Ishikawa (cell line): ENCODE measurements around the gene SOX15.

ENCODE experiments used
- EGR1 ChIP-seq: IDR thresholded peaks from 2 replicates; pipeline ENCODE4 v1.6.1; 2012
- EP300 ChIP-seq: IDR thresholded peaks from 2 replicates; pipeline ENCODE4 v1.6.1; 2012; ENCODE audit warnings: borderline replicate concordance
- FOXM1 ChIP-seq: IDR thresholded peaks from 2 replicates; pipeline ENCODE4 v1.6.1; 2012; ENCODE audit warnings: low read depth, borderline replicate concordance
- RAD21 ChIP-seq: IDR thresholded peaks from 2 replicates; pipeline ENCODE4 v1.6.1; 2012; ENCODE audit warnings: low read depth
- TAF1 ChIP-seq: IDR thresholded peaks from 2 replicates; pipeline ENCODE4 v1.6.1; 2012; ENCODE audit warnings: low read depth, mild to moderate bottlenecking
- ZBTB7A ChIP-seq: IDR thresholded peaks from 2 replicates; pipeline ENCODE4 v1.6.1; 2012; ENCODE audit warnings: low read depth
- TF ChIP-seq, protein P1 (sequence below): IDR thresholded peaks from 2 replicates; pipeline ENCODE4 v1.6.1; 2012; ENCODE audit warnings: low read depth, mild to moderate bottlenecking
- TF ChIP-seq, protein P2 (sequence below): IDR thresholded peaks from 2 replicates; pipeline ENCODE4 v1.6.1; 2012
- TF ChIP-seq, protein P3 (sequence below): IDR thresholded peaks from 2 replicates; pipeline ENCODE4 v1.6.1; 2012

DNA sequence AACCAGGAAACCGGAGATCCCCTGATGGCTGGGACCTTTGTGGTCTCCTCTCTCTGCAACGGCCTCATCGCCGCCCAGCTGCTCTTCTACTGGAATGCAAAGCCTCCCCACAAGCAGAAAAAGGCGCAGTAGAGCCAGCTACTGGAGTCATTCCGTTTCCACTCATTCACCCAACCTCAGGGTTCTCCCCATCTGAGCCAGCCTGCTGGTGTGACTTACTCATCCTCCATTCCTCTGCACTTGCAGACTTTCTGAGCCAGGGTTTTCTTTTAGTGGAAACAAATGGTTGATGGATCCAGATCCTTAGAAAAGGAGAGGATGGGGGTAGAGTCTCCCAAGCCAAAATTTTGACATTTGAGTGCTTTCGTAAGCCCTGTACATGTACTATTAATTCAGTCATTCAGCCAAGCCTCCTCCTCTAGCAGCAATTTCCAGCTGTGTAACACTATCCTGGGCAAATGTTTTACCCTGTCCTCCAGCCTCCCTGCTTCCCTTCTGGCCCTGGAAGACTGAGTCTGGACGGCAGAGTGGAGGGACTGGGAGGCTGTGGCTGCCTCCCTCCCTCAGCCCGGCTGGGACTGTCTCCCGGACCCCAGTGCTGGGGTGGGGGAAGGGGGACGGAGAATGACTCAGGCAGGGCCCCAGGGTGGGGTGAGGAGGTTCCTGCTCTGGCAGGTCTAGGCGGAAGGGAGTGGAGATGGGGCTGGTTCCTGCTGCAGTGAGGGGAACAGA, 2.3 kb downstream of the SOX15 start:
- TF ChIP-seq RAD21 (no peak), EGR1 (no peak), FOXM1 (no peak), ZBTB7A (no peak), TAF1 (no peak), EP300 (no peak)
- TF ChIP-seq, protein P1, sequence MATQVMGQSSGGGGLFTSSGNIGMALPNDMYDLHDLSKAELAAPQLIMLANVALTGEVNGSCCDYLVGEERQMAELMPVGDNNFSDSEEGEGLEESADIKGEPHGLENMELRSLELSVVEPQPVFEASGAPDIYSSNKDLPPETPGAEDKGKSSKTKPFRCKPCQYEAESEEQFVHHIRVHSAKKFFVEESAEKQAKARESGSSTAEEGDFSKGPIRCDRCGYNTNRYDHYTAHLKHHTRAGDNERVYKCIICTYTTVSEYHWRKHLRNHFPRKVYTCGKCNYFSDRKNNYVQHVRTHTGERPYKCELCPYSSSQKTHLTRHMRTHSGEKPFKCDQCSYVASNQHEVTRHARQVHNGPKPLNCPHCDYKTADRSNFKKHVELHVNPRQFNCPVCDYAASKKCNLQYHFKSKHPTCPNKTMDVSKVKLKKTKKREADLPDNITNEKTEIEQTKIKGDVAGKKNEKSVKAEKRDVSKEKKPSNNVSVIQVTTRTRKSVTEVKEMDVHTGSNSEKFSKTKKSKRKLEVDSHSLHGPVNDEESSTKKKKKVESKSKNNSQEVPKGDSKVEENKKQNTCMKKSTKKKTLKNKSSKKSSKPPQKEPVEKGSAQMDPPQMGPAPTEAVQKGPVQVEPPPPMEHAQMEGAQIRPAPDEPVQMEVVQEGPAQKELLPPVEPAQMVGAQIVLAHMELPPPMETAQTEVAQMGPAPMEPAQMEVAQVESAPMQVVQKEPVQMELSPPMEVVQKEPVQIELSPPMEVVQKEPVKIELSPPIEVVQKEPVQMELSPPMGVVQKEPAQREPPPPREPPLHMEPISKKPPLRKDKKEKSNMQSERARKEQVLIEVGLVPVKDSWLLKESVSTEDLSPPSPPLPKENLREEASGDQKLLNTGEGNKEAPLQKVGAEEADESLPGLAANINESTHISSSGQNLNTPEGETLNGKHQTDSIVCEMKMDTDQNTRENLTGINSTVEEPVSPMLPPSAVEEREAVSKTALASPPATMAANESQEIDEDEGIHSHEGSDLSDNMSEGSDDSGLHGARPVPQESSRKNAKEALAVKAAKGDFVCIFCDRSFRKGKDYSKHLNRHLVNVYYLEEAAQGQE: no peak
- TF ChIP-seq, protein P2, sequence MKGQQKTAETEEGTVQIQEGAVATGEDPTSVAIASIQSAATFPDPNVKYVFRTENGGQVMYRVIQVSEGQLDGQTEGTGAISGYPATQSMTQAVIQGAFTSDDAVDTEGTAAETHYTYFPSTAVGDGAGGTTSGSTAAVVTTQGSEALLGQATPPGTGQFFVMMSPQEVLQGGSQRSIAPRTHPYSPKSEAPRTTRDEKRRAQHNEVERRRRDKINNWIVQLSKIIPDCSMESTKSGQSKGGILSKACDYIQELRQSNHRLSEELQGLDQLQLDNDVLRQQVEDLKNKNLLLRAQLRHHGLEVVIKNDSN: no peak
- TF ChIP-seq, protein P3, sequence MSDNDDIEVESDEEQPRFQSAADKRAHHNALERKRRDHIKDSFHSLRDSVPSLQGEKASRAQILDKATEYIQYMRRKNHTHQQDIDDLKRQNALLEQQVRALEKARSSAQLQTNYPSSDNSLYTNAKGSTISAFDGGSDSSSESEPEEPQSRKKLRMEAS: no peak
